SK-N-MC (cell line): ENCODE data around the gene MAPK8IP2.
"Not testable (repeated sequence)": the region's sequence is repeated elsewhere in the genome, so short reads cannot be mapped to it uniquely, and the experiment has no call there.

Experiments used
- EZH2 ChIP-seq: fragments of 200-600 bp; sonication (generic); IDR thresholded peaks from one replicate; pipeline ENCODE4 v1.6.1; 2017; ENCODE audit warnings: antibody characterized with exemption
- FOXP2 ChIP-seq: optimal IDR thresholded peaks from 2 replicates; pipeline ENCODE3; 2011; ENCODE audit warnings: mild to moderate bottlenecking, moderate library complexity; ENCODE audit not compliant: insufficient read depth; ENCODE audit errors: extremely low read length, control extremely low read depth
- POLR2AphosphoS5 ChIP-seq: IDR thresholded peaks from 2 replicates; pipeline ENCODE4 v1.6.1; 2012; ENCODE audit warnings: mild to moderate bottlenecking, low read depth, low read length, borderline replicate concordance

DNA sequence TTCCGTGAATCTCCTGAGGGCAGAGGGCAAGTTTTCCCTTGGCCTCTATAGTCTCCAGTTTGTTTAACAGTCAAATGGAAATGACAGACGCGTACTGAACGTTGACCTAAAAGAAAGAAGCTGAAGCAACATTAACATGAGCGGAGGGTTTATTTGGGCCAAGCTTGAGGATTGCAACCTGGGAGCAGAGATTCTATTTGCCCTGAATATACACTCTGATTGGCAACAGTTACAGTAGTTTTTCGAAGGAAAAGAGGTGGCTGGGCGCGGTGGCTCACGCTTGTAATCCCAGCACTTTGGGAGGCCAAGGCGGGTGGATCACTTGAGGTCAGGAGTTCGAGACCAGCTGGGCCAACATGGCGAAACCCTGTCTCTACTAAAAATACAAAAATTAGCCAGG, 39.7 kb downstream of the MAPK8IP2 start:
- not testable (repeated sequence) for TF ChIP-seq EZH2, POLR2AphosphoS5, FOXP2
